HepG2 (cell line): ENCODE results near the gene SRBD1. TPM values are rescaled to one million over a fixed set of nuclear protein-coding genes. Genes with fewer than 3 reads are reported as not detected.

ENCODE experiments used
- CEBPB ChIP-seq: IDR thresholded peaks from 2 replicates; pipeline ENCODE4 v1.6.1; 2011; ENCODE audit warnings: low read depth, low read length, improper control_type of control experiment, borderline replicate concordance
- NONO ChIP-seq, 2 experiments: fragments of 450-650 bp in 1 of 2; sonication (generic) in 1 of 2; formaldehyde crosslinking in 1 of 2; IDR thresholded peaks in 1 of 2; conservative IDR thresholded peaks in 1 of 2; 2 replicates each; pipeline versions ENCODE4 v1.6.1 to v1.8.0; 2017 to 2022; ENCODE audit warnings: mild to moderate bottlenecking in 1 of 2, missing genetic modification reagents in 1 of 2, moderate library complexity in 1 of 2
- PLRG1 ChIP-seq: fragments of 450-650 bp; conservative IDR thresholded peaks from 2 replicates; pipeline ENCODE4 v1.6.1; 2016
- SIN3B ChIP-seq: fragments of 150-350 bp; IDR thresholded peaks from 2 replicates; pipeline ENCODE4 v1.6.1; 2014; ENCODE audit warnings: low read length
- SMAD3 ChIP-seq: sonication (generic); formaldehyde crosslinking; IDR thresholded peaks from 2 replicates; pipeline ENCODE4 v1.4.0; 2020; ENCODE audit warnings: missing genetic modification reagents
- TBP ChIP-seq: sonication (generic); formaldehyde crosslinking; IDR thresholded peaks from 2 replicates; pipeline ENCODE4 v1.5.0; 2020; ENCODE audit warnings: missing genetic modification reagents
- ZNF235 ChIP-seq: sonication (generic); formaldehyde crosslinking; IDR thresholded peaks from 2 replicates; pipeline ENCODE4 v1.8.1; 2023; ENCODE audit warnings: mild to moderate bottlenecking, missing genetic modification reagents, borderline replicate concordance
- ZNF337 ChIP-seq: sonication (generic); formaldehyde crosslinking; IDR thresholded peaks from 2 replicates; pipeline ENCODE4 v1.5.1; 2020; ENCODE audit warnings: missing genetic modification reagents, low read depth, mild to moderate bottlenecking, borderline replicate concordance
- polyA plus RNA-seq, 8 experiments: library from polyadenylated mRNA; depleted of rRNA in 3 of 8; stranded (reverse) in 7 of 8; unstranded in 1 of 8; fragments of >200 nt; fragmentation: Illumina TruSeq in 4 of 8; extraction: Trizol in 4 of 8; gene quantifications; 2 replicates each; pipeline versions ENCODE4 v1.2.1 to v1.2.3, GENCODE V29; 2011 to 2016; ENCODE audit warnings: low read depth in 4 of 8, missing spikeins in 1 of 8, mixed read lengths in 1 of 8; ENCODE audit not compliant: insufficient read depth in 1 of 8
- total RNA-seq, 5 experiments: library from RNA; depleted of rRNA; stranded (reverse); fragments of >200 nt; fragmentation: Illumina TruSeq; extraction: Trizol; gene quantifications; 2 replicates each; pipeline ENCODE4 v1.2.3, GENCODE V29; 2016; ENCODE audit warnings: low read depth in 1 of 5
- TF ChIP-seq, protein P1 (sequence below): fragments of 450-650 bp; IDR thresholded peaks from 2 replicates; pipeline ENCODE4 v1.6.1; 2017; ENCODE audit warnings: mild to moderate bottlenecking
- TF ChIP-seq, protein P2 (sequence below): sonication (generic); formaldehyde crosslinking; IDR thresholded peaks from 2 replicates; pipeline ENCODE4 v1.5.0; 2020; ENCODE audit warnings: missing genetic modification reagents, mild to moderate bottlenecking, borderline replicate concordance

SRBD1 gene
- total and polyA plus RNA-seq, 2 of the 13 experiments (the other 11 are each of a cell fraction or from before 2014, with no cell fraction given) = 3.2 to 23.9 TPM

DNA sequence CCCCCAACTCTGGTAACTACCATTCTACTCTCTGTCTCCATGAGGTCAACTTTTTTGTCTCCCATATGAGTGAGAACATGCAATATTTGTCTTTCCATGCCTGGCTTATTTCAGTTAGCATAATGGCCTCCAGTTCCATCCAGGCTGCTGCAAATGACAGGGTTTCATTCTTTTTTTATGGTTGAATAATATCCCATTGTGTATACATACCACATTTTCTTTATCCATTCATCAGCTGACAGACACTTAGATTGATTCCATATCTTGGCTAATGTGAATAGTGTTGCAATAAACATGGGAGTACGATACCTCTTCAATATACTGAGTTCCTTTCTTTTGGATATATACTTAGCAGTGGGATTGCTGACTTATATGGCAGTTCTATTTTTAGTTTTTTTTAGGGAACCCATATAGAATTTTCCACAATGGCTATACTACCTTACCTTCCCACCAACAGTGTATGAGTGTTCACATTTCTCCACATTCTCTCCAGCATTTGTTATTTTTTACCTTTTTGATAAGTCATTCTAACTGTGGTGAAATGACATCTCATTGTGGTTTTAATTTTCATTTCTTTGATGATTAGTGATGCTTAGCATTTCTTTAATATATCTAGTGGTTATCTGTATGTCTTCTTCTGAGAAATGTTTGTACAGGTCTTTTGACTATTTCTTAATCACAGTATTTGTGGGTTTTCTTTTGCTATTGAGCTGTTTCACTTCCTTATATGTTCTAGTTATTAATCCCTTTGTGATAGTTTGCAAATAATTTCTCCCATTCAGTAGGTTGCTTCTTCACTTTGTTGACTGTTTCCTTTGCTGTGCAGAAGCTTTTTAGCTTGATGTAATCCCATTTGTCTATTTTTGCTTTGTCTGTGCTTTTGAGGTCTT is 112.2 kb downstream of the SRBD1 start (continued):
- TF ChIP-seq ZNF235 (no peak), TBP (no peak), CEBPB (no peak), PLRG1 (no peak), NONO (IDR thresholded peaks at IDR 0.05) (no peak), NONO (CRISPR knock-in tag; conservative IDR thresholded peaks at IDR 0.05) (no peak), ZNF337 (CRISPR knock-in tag) (no peak), SMAD3 (CRISPR knock-in tag) (no peak), SIN3B (no peak)
- TF ChIP-seq, protein P1, sequence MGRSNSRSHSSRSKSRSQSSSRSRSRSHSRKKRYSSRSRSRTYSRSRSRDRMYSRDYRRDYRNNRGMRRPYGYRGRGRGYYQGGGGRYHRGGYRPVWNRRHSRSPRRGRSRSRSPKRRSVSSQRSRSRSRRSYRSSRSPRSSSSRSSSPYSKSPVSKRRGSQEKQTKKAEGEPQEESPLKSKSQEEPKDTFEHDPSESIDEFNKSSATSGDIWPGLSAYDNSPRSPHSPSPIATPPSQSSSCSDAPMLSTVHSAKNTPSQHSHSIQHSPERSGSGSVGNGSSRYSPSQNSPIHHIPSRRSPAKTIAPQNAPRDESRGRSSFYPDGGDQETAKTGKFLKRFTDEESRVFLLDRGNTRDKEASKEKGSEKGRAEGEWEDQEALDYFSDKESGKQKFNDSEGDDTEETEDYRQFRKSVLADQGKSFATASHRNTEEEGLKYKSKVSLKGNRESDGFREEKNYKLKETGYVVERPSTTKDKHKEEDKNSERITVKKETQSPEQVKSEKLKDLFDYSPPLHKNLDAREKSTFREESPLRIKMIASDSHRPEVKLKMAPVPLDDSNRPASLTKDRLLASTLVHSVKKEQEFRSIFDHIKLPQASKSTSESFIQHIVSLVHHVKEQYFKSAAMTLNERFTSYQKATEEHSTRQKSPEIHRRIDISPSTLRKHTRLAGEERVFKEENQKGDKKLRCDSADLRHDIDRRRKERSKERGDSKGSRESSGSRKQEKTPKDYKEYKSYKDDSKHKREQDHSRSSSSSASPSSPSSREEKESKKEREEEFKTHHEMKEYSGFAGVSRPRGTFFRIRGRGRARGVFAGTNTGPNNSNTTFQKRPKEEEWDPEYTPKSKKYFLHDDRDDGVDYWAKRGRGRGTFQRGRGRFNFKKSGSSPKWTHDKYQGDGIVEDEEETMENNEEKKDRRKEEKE = no peak
- TF ChIP-seq, protein P2, sequence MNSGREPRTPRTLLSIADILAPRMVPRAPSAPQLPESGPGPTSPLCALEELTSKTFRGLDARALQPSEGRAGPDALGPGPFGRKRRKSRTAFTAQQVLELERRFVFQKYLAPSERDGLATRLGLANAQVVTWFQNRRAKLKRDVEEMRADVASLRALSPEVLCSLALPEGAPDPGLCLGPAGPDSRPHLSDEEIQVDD (CRISPR knock-in tag) = no peak
